Hepatocyte (in vitro differentiated cells): ENCODE measurements around the gene EIF3B.

Experiments used
- EZH2 ChIP-seq: fragments of 200-600 bp; sonication (generic); IDR thresholded peaks from 2 replicates; pipeline ENCODE4 v1.6.1; 2016; ENCODE audit warnings: antibody characterized with exemption, mild to moderate bottlenecking, borderline replicate concordance
- TF ChIP-seq, protein P1 (sequence below): fragments of 200-600 bp; sonication (generic); IDR thresholded peaks from 2 replicates; pipeline ENCODE4 v1.5.1; 2016; ENCODE audit warnings: antibody characterized with exemption, mild to moderate bottlenecking; ENCODE audit not compliant: poor library complexity

DNA sequence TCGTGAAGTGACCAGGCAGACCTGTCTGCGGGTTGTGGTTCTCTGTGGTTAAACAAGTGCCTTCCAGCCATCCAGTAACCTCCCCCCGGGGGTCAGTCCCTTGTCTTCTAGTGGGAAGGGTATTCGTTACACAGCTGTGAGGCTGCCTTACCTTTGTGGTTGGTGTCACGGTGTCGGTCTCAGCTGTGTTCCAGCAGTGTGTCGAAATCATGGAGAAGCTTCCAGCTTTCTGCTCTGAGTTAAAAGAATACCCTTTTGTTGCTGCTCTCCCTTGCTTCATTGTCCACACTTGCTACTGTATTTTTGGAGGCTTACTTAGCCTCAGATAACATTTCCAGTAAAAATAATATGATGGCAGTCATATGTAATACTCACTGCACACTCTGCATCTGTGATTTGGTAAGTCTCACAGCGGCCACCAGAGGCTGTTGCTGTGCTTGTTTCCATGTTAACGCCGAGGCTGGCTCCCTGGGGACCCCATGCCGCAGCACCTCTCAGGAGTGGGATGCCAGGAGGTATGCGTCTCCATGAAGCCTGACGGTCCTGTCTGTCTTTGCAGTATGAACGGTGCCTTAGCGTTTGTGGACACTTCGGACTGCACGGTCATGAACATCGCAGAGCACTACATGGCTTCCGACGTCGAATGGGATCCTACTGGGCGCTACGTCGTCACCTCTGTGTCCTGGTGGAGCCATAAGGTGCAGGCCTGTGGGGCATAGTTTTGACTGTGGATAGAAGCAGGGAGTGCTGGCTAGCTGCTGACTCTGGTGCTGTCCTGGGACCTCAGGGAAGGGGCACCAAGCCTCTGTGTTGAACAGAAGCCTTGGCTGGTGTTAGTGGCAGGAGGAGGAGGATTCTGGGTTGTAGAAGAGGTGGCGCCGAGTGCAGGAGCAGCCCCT lies 20.5 kb downstream of the EIF3B start:
- TF ChIP-seq EZH2: no peak
- TF ChIP-seq, protein P1, sequence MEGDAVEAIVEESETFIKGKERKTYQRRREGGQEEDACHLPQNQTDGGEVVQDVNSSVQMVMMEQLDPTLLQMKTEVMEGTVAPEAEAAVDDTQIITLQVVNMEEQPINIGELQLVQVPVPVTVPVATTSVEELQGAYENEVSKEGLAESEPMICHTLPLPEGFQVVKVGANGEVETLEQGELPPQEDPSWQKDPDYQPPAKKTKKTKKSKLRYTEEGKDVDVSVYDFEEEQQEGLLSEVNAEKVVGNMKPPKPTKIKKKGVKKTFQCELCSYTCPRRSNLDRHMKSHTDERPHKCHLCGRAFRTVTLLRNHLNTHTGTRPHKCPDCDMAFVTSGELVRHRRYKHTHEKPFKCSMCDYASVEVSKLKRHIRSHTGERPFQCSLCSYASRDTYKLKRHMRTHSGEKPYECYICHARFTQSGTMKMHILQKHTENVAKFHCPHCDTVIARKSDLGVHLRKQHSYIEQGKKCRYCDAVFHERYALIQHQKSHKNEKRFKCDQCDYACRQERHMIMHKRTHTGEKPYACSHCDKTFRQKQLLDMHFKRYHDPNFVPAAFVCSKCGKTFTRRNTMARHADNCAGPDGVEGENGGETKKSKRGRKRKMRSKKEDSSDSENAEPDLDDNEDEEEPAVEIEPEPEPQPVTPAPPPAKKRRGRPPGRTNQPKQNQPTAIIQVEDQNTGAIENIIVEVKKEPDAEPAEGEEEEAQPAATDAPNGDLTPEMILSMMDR: no peak
